ENCODE data around the gene KLHL26. TPM values are rescaled to one million over a fixed set of nuclear protein-coding genes. Genes with fewer than 3 reads are reported as not detected.

KLHL26 gene
- polyA plus RNA-seq, 1 donor from 2014 or later, result 4.7 TPM

DNA sequence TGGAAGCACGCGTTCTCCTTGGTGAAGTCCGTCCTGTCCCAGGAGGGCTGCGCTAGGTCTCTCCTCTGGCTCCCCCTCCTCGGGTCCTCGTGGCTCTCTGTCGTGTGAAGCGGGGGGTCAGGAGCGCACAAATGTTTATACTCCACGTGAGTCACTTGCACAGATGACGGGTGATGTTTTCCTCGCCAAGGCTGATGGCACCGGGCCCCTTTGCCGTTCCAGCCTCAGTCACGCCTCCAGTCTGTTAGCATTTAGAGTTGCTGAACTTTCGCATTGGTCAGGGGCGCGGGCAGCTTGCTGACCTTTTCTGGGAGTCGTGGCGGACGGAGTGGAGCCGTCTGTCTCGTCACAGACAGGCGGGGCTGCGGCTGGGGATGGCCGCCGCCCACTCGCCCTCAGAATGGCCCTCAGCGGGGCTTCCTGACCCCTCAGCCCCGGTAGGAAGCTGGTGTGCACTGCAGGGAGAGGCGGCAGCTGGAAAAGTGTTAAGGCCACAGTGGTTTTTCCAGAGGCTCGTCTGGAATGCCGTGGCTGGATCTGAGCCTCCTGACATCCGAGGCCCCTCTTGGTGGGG is 13.7 kb downstream of the KLHL26 start:
- H3K9me2 ChIP-seq (ENCODE audit: insufficient read depth, low read length), result no peaks in the 10 kb centered on the region
- H3K79me2 ChIP-seq (replicated peaks; ENCODE audit: insufficient read depth, low read length), result no peaks in the 10 kb centered on the region
- no peaks in the 10 kb centered on the region for H3K27me3 ChIP-seq (ENCODE audit: insufficient read depth, low read depth, low read length)
- TF ChIP-seq, protein P1, sequence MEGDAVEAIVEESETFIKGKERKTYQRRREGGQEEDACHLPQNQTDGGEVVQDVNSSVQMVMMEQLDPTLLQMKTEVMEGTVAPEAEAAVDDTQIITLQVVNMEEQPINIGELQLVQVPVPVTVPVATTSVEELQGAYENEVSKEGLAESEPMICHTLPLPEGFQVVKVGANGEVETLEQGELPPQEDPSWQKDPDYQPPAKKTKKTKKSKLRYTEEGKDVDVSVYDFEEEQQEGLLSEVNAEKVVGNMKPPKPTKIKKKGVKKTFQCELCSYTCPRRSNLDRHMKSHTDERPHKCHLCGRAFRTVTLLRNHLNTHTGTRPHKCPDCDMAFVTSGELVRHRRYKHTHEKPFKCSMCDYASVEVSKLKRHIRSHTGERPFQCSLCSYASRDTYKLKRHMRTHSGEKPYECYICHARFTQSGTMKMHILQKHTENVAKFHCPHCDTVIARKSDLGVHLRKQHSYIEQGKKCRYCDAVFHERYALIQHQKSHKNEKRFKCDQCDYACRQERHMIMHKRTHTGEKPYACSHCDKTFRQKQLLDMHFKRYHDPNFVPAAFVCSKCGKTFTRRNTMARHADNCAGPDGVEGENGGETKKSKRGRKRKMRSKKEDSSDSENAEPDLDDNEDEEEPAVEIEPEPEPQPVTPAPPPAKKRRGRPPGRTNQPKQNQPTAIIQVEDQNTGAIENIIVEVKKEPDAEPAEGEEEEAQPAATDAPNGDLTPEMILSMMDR (IDR thresholded peaks at IDR 0.05; ENCODE audit: poor library complexity, severe bottlenecking), result no peak
- TF ChIP-seq SMC3 (conservative IDR thresholded peaks at IDR 0.05; ENCODE audit: poor library complexity), result no peak
- no peak overlapping the region for H3K9ac ChIP-seq (ENCODE audit: low read length)
- no peaks in the 10 kb centered on the region for H3K9me3 ChIP-seq (ENCODE audit: low read length)
- no peak overlapping the region for H3K4me3 ChIP-seq (ENCODE audit: low read length)
- H4K20me1 ChIP-seq (ENCODE audit: insufficient read depth), result no peaks in the 10 kb centered on the region
- no peak overlapping the region for H3K4me2 ChIP-seq (ENCODE audit: low read length)
- H3K27ac ChIP-seq (ENCODE audit: low read length), result no peak overlapping the region
- H3K36me3 ChIP-seq (ENCODE audit: insufficient read depth, low read length), result no peaks in the 10 kb centered on the region
- H2AFZ ChIP-seq (ENCODE audit: low read depth, low read length), result no peak overlapping the region
- no peaks in the 10 kb centered on the region for H3F3A ChIP-seq (ENCODE audit: insufficient read depth, low read length, poor library complexity, severe bottlenecking)

DNA sequence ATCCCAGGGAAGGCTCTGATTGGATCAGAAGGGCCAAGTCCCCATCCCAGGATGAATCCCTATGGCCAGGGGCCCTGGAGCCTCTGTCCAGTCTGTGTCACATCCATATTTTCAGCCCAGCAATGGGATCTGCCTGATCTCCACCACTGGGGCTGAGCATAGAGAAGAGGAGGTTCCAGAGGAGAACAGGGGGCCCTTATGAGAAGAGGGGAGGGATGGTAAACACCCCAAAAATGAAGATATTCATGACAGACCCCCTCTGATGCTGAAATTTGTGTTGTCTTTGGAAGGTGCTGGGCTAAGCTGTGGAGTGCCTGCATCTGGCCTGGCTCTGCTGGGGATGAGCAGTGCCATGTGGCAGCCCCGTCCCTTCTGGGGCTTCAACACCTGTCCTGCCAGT is 14.5 kb downstream of the KLHL26 start:
- Histone ChIP-seq H3K4me2 (ENCODE audit: low read length) (no peak overlapping the region), H3K9me3 (ENCODE audit: low read length) (no peaks in the 10 kb centered on the region), H3K9ac (ENCODE audit: low read length) (no peak overlapping the region), H3K27ac (ENCODE audit: low read length) (no peak overlapping the region), H3K9me2 (ENCODE audit: insufficient read depth, low read length) (no peaks in the 10 kb centered on the region), H3K4me3 (ENCODE audit: low read length) (no peak overlapping the region), H3K36me3 (ENCODE audit: insufficient read depth, low read length) (no peaks in the 10 kb centered on the region), H4K20me1 (ENCODE audit: insufficient read depth) (no peaks in the 10 kb centered on the region), H3K79me2 (replicated peaks; ENCODE audit: insufficient read depth, low read length) (no peaks in the 10 kb centered on the region), H3F3A (ENCODE audit: insufficient read depth, low read length, poor library complexity, severe bottlenecking) (no peaks in the 10 kb centered on the region), H3K27me3 (ENCODE audit: insufficient read depth, low read depth, low read length) (no peaks in the 10 kb centered on the region), H2AFZ (ENCODE audit: low read depth, low read length) (no peak overlapping the region)
- TF ChIP-seq EZH2 (IDR thresholded peaks at IDR 0.05; ENCODE audit: borderline replicate concordance, insufficient read depth, low read length, poor library complexity, severe bottlenecking) (no peak), MXI1 (conservative IDR thresholded peaks at IDR 0.05; ENCODE audit: poor library complexity, severe bottlenecking) (no peak), EP300 (conservative IDR thresholded peaks at IDR 0.05; ENCODE audit: poor library complexity, severe bottlenecking) (no peak), POLR2AphosphoS5 (IDR thresholded peaks at IDR 0.05) (no peak), TAF1 (IDR thresholded peaks at IDR 0.05; ENCODE audit: low read depth) (no peak), RAD21 (conservative IDR thresholded peaks at IDR 0.05) (no peak), SMC3 (conservative IDR thresholded peaks at IDR 0.05; ENCODE audit: poor library complexity) (no peak)
- TF ChIP-seq, protein P1 (IDR thresholded peaks at IDR 0.05; ENCODE audit: poor library complexity, severe bottlenecking), result no peak
- TF ChIP-seq, protein P2, sequence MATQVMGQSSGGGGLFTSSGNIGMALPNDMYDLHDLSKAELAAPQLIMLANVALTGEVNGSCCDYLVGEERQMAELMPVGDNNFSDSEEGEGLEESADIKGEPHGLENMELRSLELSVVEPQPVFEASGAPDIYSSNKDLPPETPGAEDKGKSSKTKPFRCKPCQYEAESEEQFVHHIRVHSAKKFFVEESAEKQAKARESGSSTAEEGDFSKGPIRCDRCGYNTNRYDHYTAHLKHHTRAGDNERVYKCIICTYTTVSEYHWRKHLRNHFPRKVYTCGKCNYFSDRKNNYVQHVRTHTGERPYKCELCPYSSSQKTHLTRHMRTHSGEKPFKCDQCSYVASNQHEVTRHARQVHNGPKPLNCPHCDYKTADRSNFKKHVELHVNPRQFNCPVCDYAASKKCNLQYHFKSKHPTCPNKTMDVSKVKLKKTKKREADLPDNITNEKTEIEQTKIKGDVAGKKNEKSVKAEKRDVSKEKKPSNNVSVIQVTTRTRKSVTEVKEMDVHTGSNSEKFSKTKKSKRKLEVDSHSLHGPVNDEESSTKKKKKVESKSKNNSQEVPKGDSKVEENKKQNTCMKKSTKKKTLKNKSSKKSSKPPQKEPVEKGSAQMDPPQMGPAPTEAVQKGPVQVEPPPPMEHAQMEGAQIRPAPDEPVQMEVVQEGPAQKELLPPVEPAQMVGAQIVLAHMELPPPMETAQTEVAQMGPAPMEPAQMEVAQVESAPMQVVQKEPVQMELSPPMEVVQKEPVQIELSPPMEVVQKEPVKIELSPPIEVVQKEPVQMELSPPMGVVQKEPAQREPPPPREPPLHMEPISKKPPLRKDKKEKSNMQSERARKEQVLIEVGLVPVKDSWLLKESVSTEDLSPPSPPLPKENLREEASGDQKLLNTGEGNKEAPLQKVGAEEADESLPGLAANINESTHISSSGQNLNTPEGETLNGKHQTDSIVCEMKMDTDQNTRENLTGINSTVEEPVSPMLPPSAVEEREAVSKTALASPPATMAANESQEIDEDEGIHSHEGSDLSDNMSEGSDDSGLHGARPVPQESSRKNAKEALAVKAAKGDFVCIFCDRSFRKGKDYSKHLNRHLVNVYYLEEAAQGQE (IDR thresholded peaks at IDR 0.05; ENCODE audit: borderline replicate concordance), result no peak

All from neural cell (in vitro differentiated cells).